K562 (cell line): ENCODE data around the gene NUCKS1. TPM values are rescaled to one million over a fixed set of nuclear protein-coding genes. Genes with fewer than 3 reads are reported as not detected.

ENCODE experiments used
- ETS1 ChIP-seq: conservative IDR thresholded peaks from 2 replicates; pipeline ENCODE4 v1.6.1; 2011; ENCODE audit warnings: low read depth, mild to moderate bottlenecking, low read length; ENCODE audit not compliant: control insufficient read depth
- FOXP1 ChIP-seq: sonication (generic); formaldehyde crosslinking; IDR thresholded peaks from 2 replicates; pipeline ENCODE4 v1.8.0; 2022; ENCODE audit warnings: mild to moderate bottlenecking, missing genetic modification reagents
- KDM5B ChIP-seq: fragments of 200-600 bp; sonication (generic); IDR thresholded peaks from 2 replicates; pipeline ENCODE4 v1.6.1; 2012; ENCODE audit warnings: low read depth, mild to moderate bottlenecking, moderate library complexity, low read length, control low read depth, inconsistent platforms; ENCODE audit not compliant: insufficient replicate concordance
- KLF13 ChIP-seq: fragments of 450-650 bp; IDR thresholded peaks from 2 replicates; pipeline ENCODE4 v1.6.1; 2016; ENCODE audit warnings: missing genetic modification characterization, low read depth, mild to moderate bottlenecking, missing compliant biosample characterization, moderate library complexity, borderline replicate concordance
- MCM7 ChIP-seq, 2 experiments: fragments of 450-650 bp; IDR thresholded peaks; 2 replicates each; pipeline ENCODE4 v1.6.1; 2016 to 2018
- NFE2L1 ChIP-seq: fragments of 450-650 bp; IDR thresholded peaks from 2 replicates; pipeline ENCODE4 v1.6.1; 2016; ENCODE audit warnings: missing genetic modification characterization, low read depth, mild to moderate bottlenecking, missing compliant biosample characterization, moderate library complexity, borderline replicate concordance
- PATZ1 ChIP-seq: fragments of 250-450 bp; sonication (Bioruptor Pico); IDR thresholded peaks from 2 replicates; pipeline ENCODE4 v1.5.0; 2020; ENCODE audit warnings: mild to moderate bottlenecking, borderline replicate concordance
- PCBP1 ChIP-seq: fragments of 200-400 bp; formaldehyde crosslinking; IDR thresholded peaks from 2 replicates; pipeline ENCODE4 v1.6.1; 2018; ENCODE audit warnings: mild to moderate bottlenecking, low read depth, low read length; ENCODE audit not compliant: poor library complexity, severe bottlenecking
- RBM25 ChIP-seq: fragments of 200-400 bp; formaldehyde crosslinking; IDR thresholded peaks from 2 replicates; pipeline ENCODE4 v1.6.1; 2018; ENCODE audit warnings: low read length, low read depth, moderate library complexity; ENCODE audit not compliant: severe bottlenecking
- SAFB ChIP-seq: fragments of 200-400 bp; formaldehyde crosslinking; IDR thresholded peaks from 2 replicates; pipeline ENCODE4 v1.6.1; 2017; ENCODE audit warnings: low read depth, low read length, borderline replicate concordance
- SIN3A ChIP-seq, 2 experiments: fragments of 150-350 bp in 1 of 2; IDR thresholded peaks; 2 replicates each; pipeline ENCODE4 v1.6.1; 2011 to 2016; ENCODE audit warnings: borderline replicate concordance in 2 of 2, low read depth in 2 of 2, low read length in 2 of 2, mild to moderate bottlenecking in 2 of 2, moderate library complexity in 2 of 2; ENCODE audit not compliant: control insufficient read depth in 1 of 2
- TBP ChIP-seq: optimal IDR thresholded peaks from 2 replicates; pipeline ENCODE3; 2011; ENCODE audit warnings: low read depth, low read length, improper control_type of control experiment
- THRB ChIP-seq: fragments of 450-650 bp; formaldehyde crosslinking; conservative IDR thresholded peaks from 2 replicates; pipeline ENCODE4 v1.4.0; 2022; ENCODE audit warnings: mild to moderate bottlenecking, missing genetic modification characterization
- TRIM28 ChIP-seq: fragments of 450-650 bp; IDR thresholded peaks from 2 replicates; pipeline ENCODE4 v1.6.1; 2017
- ZNF121 ChIP-seq: sonication (generic); formaldehyde crosslinking; conservative IDR thresholded peaks from 2 replicates; pipeline ENCODE4 v1.8.0; 2022; ENCODE audit warnings: missing genetic modification reagents
- ZNF174 ChIP-seq: fragments of 250-450 bp; sonication (Bioruptor Pico); IDR thresholded peaks from 2 replicates; pipeline ENCODE4 v1.4.0; 2020; ENCODE audit warnings: mild to moderate bottlenecking
- ZNF212 ChIP-seq: fragments of 450-650 bp; formaldehyde crosslinking; IDR thresholded peaks from 2 replicates; pipeline ENCODE4 v1.4.0; 2020; ENCODE audit warnings: mild to moderate bottlenecking
- ZNF280A ChIP-seq: fragments of 450-650 bp; IDR thresholded peaks from 2 replicates; pipeline ENCODE4 v1.6.1; 2018; ENCODE audit warnings: mild to moderate bottlenecking, low read depth; ENCODE audit not compliant: partially characterized antibody
- ZNF57 ChIP-seq: fragments of 450-650 bp; formaldehyde crosslinking; IDR thresholded peaks from 2 replicates; pipeline ENCODE4 v1.4.0; 2020; ENCODE audit warnings: mild to moderate bottlenecking, moderate library complexity
- polyA plus RNA-seq, 8 experiments: library from polyadenylated mRNA; depleted of rRNA in 4 of 8; stranded (reverse) in 5 of 8; unstranded in 3 of 8; fragments of >200 nt; fragmentation: Nextera tagmentation in 2 of 8; fragmentation: Illumina TruSeq in 1 of 8; extraction: Ambion mirVana in 2 of 8; extraction: Trizol in 1 of 8; gene quantifications; 2 replicates each; pipeline versions ENCODE4 v1.2.1 to v1.2.3, GENCODE V29; 2011 to 2014; ENCODE audit warnings: inconsistent platforms in 1 of 8, missing spikeins in 1 of 8
- total RNA-seq, 7 experiments: library from RNA; depleted of rRNA in 6 of 7; stranded (reverse); fragments of >200 nt in 6 of 7; fragmentation: Illumina TruSeq in 2 of 7; extraction: Trizol in 2 of 7; gene quantifications; 2 replicates each; pipeline versions ENCODE4 v1.2.1 to v1.2.3, GENCODE V29; 2011 to 2021; ENCODE audit warnings: low replicate concordance in 1 of 7

Gene NUCKS1
- total and polyA plus RNA-seq, 9 of the 15 experiments (the other 6 are each of a cell fraction or from before 2014, with no cell fraction given): 66.7 to 244 (median 149) TPM

- TF ChIP-seq PATZ1 (CRISPR knock-in tag): no peak
- no peak for TF ChIP-seq THRB (CRISPR knock-in tag)
- no peak for TF ChIP-seq TRIM28
- peak in 1 of 2 experiments; percentile 59; a peak in 1 of 4 replicates for TF ChIP-seq SIN3A (IDR thresholded peaks at IDR 0.05; ENCODE audit: borderline replicate concordance in 2 of 2, control insufficient read depth in 1 of 2, low read depth in 2 of 2, low read length in 2 of 2)
- no peak for TF ChIP-seq ZNF212 (CRISPR knock-in tag)
- no peak for TF ChIP-seq TBP
- no peak for TF ChIP-seq ZNF280A
- peak; percentile 51; the same call in 1 of the 2 replicates for TF ChIP-seq ETS1
- no peak for TF ChIP-seq ZNF57 (CRISPR knock-in tag)
- peak; percentile 11 for TF ChIP-seq KDM5B
- TF ChIP-seq NFE2L1 (tag): no peak
- TF ChIP-seq ZNF174 (CRISPR knock-in tag): no peak
- TF ChIP-seq PCBP1: peak; percentile 37
- peak; percentile 23; the same call in 1 of the 2 replicates for TF ChIP-seq FOXP1 (CRISPR knock-in tag)
- no peak for TF ChIP-seq MCM7 (IDR thresholded peaks at IDR 0.05)
- TF ChIP-seq ZNF121: no peak
- TF ChIP-seq SAFB: peak; percentile 93
- peak; percentile 64 for TF ChIP-seq KLF13 (tag)
- TF ChIP-seq RBM25: peak; percentile 6
Measured at GRCh38 chr1:205680073-205680851, 69.7 kb downstream of the NUCKS1 start, which contains the start of gene SLC45A3 (continued).
